ENCODE results near the gene C2CD5.
A peak's percentile ranks its signal among the peaks of the same experiment; 100 is the strongest.
"Not testable (repeated sequence)": the region's sequence is repeated elsewhere in the genome, so short reads cannot be mapped to it uniquely, and the experiment has no call there.

The C2CD5 gene

GRCh38 chr12:22491034-22491433 lies 53.3 kb downstream of the C2CD5 start:
- in situ Hi-C loops (cut with HindIII; ENCODE audit: low pct_ligation_motif_present, low pct_unique_long_range_greater_than_20kb, low sequenced_read_pairs): no loop called here
- no peak for DNase-seq

DNA sequence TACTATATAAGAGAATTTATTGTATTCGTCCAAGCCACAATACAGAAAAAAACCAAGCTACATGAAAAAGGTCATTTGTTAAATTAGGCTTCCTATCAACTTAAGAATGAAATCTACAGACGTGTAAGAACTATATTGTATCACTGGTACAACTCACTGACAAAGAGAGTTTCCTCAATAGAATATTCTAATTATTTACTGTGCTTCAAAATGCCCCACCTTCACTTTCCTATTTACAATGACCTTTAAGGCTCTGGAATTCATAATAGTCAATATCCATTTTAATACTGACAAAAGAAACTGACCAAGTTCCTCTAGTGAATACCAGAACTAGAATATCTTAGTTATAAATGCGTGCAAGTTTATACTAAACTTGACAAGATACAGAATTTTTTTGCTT lies 55.9 kb downstream of the C2CD5 start:
- in situ Hi-C loops (cut with HindIII; ENCODE audit: low pct_ligation_motif_present, low pct_unique_long_range_greater_than_20kb, low sequenced_read_pairs): no loop called here
- no peak for DNase-seq

- DNase-seq; in situ Hi-C loops (cut with HindIII; ENCODE audit: low pct_ligation_motif_present, low pct_unique_long_range_greater_than_20kb, low sequenced_read_pairs): not testable (repeated sequence)
Measured at GRCh38 chr12:22487683-22488082, 56.7 kb downstream of the C2CD5 start.

DNA sequence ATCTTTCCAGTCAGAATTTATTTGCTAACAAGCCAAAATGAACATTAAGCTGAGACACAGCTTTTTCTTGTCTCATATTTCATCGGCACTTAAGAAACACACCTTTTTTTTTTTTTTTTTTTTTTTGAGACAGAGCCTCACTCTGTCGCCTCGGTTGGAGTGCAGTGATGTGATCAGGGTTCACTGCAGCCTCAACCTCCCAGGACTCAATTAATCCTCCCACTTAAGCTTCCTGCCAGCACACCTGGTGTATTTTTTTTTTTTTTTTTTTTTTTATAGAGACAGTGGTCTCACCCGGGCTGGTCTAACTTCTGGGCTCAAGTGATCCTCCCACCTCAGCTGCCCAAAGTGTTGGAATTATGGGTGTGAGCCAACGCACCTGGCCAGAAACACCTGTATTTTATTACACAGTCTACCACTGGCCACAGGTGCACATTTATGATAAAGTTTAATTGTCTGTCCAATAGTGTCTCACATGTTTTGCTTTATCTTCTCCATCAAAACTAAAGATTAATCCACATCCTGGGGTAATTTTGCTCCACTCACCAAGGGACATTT lies 62.7 kb downstream of the C2CD5 start:
- in situ Hi-C loops (cut with HindIII; ENCODE audit: low pct_ligation_motif_present, low pct_unique_long_range_greater_than_20kb, low sequenced_read_pairs): no loop called here
- DNase-seq: no peak

DNA sequence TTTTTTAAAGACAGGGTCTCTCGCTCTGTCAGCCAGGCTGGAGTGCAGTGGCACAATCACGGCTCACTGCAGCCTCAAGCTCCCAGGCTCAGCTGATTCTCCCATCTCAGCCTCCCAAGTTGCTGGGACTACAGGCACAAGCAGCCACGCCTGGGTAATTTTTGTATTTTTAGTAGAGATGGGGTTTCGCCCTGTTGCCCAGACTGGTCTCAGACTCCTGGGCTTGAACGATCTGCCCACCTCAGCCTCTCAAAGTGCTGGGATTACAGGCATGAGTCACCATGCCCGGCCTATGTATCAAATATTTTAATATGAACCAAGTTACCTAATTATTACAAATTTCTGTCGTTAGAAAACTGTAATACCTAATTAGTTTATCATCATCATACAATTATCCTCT lies 63.5 kb downstream of the C2CD5 start:
- peak; percentile 64 for DNase-seq
- in situ Hi-C loops (cut with HindIII; ENCODE audit: low pct_ligation_motif_present, low pct_unique_long_range_greater_than_20kb, low sequenced_read_pairs): not testable (repeated sequence)

GRCh38 chr12:22480016-22480415 lies 64.3 kb downstream of the C2CD5 start:
- DNase-seq: no peak
- in situ Hi-C loops (cut with HindIII; ENCODE audit: low pct_ligation_motif_present, low pct_unique_long_range_greater_than_20kb, low sequenced_read_pairs): no loop called here

- in situ Hi-C loops (cut with HindIII; ENCODE audit: low pct_ligation_motif_present, low pct_unique_long_range_greater_than_20kb, low sequenced_read_pairs): no loop called here
- no peak for DNase-seq
Measured at GRCh38 chr12:22477894-22478287, 66.5 kb downstream of the C2CD5 start.

DNA sequence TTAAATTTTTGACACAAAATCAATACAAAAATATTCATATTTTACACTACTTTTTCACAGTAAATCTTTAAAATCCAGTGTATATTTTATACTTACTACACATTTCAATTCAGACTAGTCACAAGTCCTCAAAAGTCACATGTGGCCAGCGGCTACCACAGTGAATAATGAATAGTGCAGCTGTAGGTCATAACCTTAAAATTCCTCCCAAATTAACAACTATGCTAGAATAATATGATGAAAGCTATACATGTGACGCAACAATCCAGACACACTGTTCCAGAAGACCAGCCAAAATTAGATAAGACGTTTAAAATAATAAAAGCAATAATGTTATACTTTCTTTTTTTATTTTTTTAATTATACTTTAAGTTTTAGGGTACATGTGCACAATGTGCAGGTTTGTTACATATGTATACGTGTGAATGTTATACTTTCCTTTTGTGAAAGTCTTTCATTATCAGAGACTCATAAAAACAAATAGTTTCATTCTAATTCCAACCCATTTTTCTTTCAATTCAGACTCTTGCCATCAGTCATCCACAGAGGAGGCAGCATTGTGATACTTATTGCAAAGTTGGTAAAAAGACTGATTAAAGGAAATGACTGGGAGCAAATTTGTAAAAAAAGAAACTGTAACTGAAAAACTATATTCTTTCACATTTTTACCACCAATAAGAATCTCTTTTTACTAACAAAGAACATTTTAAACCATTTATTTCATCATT lies 67.0 kb downstream of the C2CD5 start:
- in situ Hi-C loops (cut with HindIII; ENCODE audit: low pct_ligation_motif_present, low pct_unique_long_range_greater_than_20kb, low sequenced_read_pairs): no loop called here
- no peak for DNase-seq

- no peak for DNase-seq
- in situ Hi-C loops (cut with HindIII; ENCODE audit: low pct_ligation_motif_present, low pct_unique_long_range_greater_than_20kb, low sequenced_read_pairs): no loop called here
Measured at GRCh38 chr12:22476133-22476532, 68.2 kb downstream of the C2CD5 start.

DNA sequence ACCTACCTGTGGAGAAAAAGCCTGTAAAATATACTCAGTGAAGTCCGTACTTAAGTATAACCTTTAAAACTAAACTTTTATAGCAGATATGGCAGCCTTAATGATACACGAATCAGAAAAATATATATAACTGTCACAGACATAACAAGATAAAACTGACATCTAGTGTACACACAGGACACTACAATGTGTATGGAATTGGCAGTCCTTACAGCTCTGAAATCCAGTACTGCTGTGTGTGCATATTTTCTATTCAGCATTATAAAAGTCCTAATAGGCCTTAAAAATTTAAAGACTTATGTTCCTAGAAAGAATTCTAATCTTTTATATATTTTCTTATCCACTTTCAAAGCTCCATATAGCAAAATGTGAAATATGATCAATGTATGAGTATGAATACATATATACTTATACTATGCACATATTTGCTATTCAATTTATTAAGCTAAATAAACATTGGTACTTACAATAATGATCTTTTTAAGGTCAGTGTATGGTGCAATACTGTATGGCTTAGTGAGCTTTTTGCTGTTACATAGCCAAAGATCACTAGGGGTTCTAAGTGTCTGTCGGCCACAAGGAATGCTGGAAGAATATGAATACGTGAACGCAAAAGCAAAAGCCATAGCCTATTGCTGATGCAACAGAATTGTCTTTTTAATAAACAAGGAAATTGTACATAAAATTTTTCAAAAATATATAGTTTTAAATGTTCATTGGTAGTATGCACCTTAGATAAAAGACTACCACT lies 69.2 kb downstream of the C2CD5 start:
- in situ Hi-C loops (cut with HindIII; ENCODE audit: low pct_ligation_motif_present, low pct_unique_long_range_greater_than_20kb, low sequenced_read_pairs): no loop called here
- DNase-seq: no peak

GRCh38 chr12:22473212-22473611 lies 71.1 kb downstream of the C2CD5 start:
- DNase-seq: no peak
- in situ Hi-C loops (cut with HindIII; ENCODE audit: low pct_ligation_motif_present, low pct_unique_long_range_greater_than_20kb, low sequenced_read_pairs): no loop called here

GRCh38 chr12:22467190-22467589 lies 77.2 kb downstream of the C2CD5 start:
- in situ Hi-C loops (cut with HindIII; ENCODE audit: low pct_ligation_motif_present, low pct_unique_long_range_greater_than_20kb, low sequenced_read_pairs): no loop called here
- no peak for DNase-seq

- in situ Hi-C loops (cut with HindIII; ENCODE audit: low pct_ligation_motif_present, low pct_unique_long_range_greater_than_20kb, low sequenced_read_pairs): no loop called here
- DNase-seq: no peak
Measured at GRCh38 chr12:22463306-22463705, 81.0 kb downstream of the C2CD5 start.

DNA sequence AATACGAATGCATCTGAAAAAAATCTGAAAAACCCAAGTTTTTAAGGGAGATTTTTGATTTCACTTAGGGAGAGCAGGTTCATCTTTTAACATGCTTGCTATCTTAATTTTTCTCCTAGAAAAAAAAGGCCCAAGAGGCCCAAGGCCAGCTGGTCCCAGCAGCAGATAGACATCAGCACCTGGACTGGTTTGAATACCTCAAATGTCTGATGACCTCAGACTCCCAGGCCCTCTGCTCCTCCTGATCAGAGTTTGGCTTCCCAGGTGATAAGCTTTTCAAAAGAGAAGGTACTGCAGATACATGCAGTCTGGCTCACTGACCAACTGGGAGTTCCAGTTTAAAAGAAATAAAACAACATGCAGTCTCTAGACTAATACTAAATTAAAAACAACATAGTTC lies 82.6 kb downstream of the C2CD5 start:
- DNase-seq: no peak
- in situ Hi-C loops (cut with HindIII; ENCODE audit: low pct_ligation_motif_present, low pct_unique_long_range_greater_than_20kb, low sequenced_read_pairs): no loop called here

DNA sequence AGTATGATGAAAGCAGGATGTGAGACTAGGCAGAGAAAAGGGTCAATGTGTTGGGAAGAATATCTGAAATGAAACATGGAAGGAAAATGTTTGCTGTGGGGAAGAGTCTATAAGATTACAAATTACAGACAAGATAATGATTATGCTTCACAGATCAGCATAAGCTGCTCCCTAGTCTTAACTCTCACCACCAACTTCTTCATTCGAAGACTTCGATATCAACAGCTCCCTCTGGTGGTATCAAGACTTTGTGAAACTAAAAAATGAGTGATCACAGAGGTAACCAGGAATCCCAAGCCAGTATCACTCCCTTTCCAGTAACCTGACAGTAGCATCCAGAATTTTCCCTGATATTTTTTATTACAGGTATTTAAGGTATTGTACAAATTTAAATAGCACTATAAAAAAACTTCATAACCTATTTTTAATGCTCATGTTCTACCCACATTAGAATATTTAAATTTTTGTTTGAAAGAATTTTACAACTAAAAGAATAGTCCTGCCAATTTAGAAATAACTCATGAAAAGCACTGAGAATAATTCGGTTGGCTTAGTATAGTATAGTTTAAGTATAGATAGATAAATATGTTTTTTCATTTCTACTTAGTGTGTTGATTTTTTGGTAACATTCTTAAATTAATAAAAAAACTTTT lies 84.4 kb downstream of the C2CD5 start:
- DNase-seq: peak; percentile 75
- in situ Hi-C loops (cut with HindIII; ENCODE audit: low pct_ligation_motif_present, low pct_unique_long_range_greater_than_20kb, low sequenced_read_pairs): no loop called here

DNA sequence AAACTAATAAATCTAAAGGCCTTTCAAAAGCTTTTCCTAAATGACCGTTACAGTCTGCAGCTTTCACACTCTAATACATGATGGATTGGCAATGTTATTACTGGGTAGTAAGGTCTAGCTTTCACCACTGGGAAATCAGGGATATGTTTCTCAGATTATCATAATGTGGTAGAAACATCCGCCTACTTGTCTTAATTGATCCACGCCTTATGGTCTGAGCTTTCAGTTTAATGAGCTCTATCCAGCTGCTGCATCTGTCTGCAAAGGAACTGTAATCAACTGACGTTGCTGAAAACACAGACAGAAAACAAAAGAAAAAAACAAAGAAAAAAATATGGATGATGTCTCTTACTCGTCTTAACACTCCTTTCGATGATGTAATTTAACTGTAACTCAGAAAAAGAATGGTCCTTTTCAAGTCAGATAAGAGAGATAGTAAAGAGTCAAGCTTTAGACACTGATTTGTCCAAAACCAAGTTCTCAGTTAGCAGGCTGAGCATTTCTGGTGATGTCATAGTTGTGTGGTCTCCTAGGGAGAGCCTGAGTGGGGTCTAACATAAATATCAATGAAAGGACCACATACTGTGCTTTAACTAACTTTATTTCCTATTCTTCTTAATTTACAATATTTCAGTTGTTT lies 85.9 kb downstream of the C2CD5 start:
- in situ Hi-C loops (cut with HindIII; ENCODE audit: low pct_ligation_motif_present, low pct_unique_long_range_greater_than_20kb, low sequenced_read_pairs): no loop called here

GRCh38 chr12:22457085-22457484 lies 87.3 kb downstream of the C2CD5 start:
- in situ Hi-C loops (cut with HindIII; ENCODE audit: low pct_ligation_motif_present, low pct_unique_long_range_greater_than_20kb, low sequenced_read_pairs): no loop called here

More for the DNA sequence above, 85.9 kb downstream of the C2CD5 start:
- no peak for DNase-seq

GRCh38 chr12:22453511-22453910 lies 90.8 kb downstream of the C2CD5 start:
- in situ Hi-C loops (cut with HindIII; ENCODE audit: low pct_ligation_motif_present, low pct_unique_long_range_greater_than_20kb, low sequenced_read_pairs): no loop called here
- DNase-seq: no peak

More at GRCh38 chr12:22457085-22457484, 87.3 kb downstream of the C2CD5 start:
- DNase-seq: no peak

GRCh38 chr12:22447223-22447622 lies 97.1 kb downstream of the C2CD5 start:
- in situ Hi-C loops (cut with HindIII; ENCODE audit: low pct_ligation_motif_present, low pct_unique_long_range_greater_than_20kb, low sequenced_read_pairs): no loop called here
- no peak for DNase-seq

Data from ACHN (cell line).